Measurements from ENCODE around the gene ODC1.
"Not testable (repeated sequence)": the region's sequence is repeated elsewhere in the genome, so short reads cannot be mapped to it uniquely, and the experiment has no call there.

ODC1 gene

GRCh38 chr2:10477443-10478297, 29.5 kb upstream of the ODC1 start:
- peak in 1 of 2 experiments; percentile 13 for DNase-seq

GRCh38 chr2:10476723-10477442, 28.8 kb upstream of the ODC1 start:
- DNase-seq, result no peak

- no peak for DNase-seq
Observed at GRCh38 chr2:10475811-10476660, 27.9 kb upstream of the ODC1 start.

DNA sequence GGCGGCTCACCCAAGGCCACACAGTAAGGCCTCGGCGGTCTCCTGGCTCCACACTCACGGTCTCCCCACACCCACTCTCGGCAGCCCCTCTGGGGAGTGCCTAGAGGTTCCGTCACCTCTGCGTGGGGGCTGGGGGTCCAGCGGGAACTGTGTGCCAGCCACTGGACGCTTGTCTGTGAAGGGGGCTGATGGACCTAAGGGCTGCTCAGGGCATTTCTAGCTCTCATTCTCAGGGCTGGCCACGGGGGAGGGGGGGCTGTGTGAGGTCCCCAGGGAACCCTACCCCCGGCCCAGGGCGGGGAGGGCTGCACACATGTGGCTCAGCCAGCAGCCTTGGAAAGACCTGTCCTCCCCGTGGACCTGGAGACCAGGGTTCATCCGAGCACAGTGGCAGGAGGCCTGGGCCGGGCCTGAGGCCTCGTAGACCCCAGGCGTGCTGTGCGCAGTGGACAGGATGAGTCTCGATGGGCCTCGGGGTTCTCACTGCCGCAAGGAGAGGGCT, 27.1 kb upstream of the ODC1 start:
- no peak for DNase-seq

DNA sequence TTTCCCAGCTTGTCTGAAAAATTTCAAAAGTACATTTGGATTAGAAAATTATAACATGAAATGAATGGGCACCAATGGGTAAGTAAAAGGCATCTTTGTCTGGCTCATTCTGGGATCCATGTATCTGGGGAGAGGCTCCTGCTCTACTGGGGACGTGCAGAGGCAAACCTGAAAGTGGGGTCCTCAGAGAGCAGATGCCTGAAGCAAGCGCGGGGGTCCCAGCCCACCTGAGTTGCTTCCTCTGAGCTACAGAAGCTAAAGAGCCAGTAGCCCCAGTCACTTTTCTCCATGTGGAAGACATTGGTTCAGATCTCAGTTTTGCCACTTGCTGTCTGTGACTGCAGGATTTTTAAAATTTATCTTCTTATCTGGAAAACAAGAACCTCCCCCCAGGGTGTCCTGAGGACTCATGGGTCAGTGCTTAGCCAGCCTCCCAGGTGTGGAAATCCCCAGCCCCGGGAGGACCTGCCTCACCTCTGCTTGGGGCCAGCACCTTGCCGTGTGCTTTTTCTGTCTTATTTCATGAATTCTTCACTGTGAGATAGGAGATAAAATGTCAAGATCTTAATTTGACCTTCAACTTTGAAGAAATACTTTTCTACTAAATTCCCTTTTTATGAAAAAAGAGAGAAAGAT, 25.1 kb upstream of the ODC1 start:
- no peak for DNase-seq

GRCh38 chr2:10471955-10472354, 23.8 kb upstream of the ODC1 start:
- no peak for DNase-seq

GRCh38 chr2:10471046-10471571, 23.0 kb upstream of the ODC1 start:
- DNase-seq, result no peak

GRCh38 chr2:10469955-10470608, 22.0 kb upstream of the ODC1 start:
- no peak for DNase-seq

DNA sequence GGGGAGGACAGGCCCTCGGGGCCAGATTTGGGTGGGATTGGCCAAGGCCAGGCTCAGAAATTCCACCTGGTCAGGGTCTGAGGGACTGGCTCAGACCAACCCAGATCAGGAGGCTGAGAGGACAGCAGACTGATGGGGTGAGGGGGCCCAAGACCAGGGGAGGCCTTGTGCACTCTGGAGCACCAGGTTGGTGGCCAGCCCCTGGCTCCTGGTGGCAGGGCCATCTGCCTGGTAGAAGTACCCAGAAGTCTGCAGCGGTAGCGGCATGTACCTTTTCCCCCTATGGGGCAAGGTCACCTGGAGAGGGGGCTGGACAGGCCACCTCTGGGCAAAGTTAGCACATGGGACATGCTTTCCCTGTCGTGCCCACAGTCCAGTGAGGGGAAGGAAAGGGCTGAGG, 21.2 kb upstream of the ODC1 start:
- no peak for DNase-seq

DNA sequence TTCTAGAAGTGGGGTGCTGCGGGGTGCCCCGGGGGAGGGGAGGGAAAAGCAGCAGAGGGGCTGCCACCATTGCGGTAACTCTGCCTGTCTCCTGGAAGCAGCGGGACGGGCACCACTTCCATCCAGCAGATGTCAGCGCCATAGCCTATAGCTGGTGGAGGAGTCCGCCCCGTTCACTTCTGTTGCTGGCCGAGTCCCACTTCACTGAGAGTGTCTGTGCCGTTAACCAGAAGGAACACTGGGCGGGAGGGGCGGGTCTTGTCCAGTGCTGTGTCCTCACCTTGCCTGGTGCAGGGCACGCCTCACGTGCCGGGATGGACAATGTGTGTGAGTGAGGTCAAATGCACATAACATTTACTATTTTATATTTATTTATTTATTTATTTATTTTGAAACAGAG, 19.3 kb upstream of the ODC1 start:
- DNase-seq, result no peak

- DNase-seq, result no peak
Observed at GRCh38 chr2:10466801-10467200, 18.7 kb upstream of the ODC1 start.

- DNase-seq, result no peak
Observed at GRCh38 chr2:10465910-10466309, 17.8 kb upstream of the ODC1 start.

DNA sequence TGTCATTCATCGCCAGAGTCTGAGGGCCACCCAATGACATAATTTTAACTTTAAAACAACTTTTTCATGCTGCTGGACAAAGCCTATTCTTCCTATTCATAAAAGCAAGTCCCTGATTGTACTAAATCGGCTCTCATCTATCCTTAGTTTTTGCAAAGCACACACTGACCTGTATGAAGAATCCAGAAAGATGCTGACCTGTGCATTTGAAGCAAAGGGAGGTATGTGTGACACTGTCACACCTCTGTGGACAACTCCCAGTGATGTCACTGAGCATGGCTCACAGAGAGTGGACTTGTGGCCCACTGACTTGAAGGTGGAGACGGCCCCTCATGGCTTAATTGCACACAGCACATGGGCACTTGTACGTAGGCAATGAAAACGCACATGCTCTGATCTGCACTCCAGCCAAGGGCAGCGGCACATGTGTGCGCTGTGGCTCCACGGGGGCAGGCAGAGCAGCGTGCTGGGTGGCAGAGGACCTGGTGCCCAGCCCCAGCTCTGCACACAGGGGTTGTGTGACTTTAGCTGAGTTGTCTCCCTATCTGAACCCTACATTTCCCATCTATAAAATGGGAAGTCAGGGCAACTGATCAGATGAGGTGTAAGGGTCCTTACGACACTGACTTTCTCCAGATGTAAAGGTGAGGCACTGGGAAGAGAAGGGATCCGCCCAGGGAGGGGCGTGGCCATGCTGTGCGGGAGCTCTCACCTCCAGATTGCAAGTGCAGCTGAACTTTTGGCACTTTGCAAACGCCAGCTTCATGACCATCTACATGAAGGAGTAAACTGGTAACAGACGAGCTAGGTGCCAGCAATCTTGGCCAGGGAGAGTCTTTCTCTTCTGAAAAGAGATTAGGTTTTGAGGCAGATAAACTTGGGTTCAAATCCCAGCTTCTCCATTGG, 14.3 kb upstream of the ODC1 start:
- DNase-seq, result no peak

DNA sequence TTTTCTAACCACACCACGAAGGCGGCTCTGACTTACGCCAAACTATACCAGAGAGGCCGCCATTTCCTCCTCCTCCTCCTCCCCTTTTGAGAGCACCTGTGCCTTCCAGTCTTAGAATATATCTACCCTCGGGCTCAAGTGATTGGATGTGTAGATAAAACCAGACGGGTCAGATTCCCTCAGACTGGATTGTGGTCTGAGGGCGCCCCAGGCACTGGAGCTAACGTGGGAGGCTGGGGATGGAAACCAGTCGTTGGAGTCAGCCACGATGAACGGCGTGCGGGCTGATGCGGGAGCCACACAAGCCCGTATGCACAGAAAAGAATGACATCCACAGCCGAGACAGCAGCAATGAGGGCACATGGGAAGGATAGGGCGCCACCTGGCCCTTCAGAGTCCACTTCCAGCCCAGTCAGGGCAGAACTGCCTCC, 12.3 kb upstream of the ODC1 start:
- no peak for DNase-seq

DNA sequence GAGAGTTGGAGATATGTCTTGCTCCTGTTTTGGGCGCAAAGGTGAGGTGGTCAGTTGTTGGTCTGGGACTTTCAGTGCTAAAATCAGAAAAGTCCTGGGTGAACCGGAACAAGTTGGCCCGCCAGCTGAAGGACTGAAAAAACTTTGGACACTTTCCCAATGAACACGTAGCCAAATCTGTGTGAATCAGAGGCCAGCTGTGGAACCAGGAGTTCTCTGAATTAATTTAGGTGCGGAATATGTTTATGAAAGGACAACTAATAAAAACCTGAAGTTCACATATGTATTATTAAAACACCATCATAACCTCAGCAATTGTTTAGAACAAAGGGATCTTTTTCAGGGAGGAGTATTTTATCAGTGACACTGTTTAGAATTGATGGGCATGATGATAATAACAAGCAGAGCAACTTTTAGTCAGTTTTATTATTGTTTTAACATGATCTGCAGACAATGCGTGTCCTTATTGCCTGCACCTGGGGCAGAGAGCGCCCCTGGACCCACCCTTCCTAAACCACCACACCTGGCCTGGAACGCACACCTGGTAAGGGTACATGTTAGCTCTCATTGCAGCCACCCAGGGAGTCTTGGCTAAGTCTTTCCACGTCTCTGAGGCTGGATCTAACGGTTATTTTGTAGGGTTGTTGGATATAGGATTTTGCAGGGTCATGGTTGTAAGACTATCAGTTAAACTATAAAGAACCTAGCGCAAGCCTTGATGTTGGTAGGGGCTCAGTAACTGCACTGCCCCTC, 9.9 kb upstream of the ODC1 start:
- no peak for DNase-seq

GRCh38 chr2:10457195-10457594, 9.1 kb upstream of the ODC1 start:
- not testable (repeated sequence) for DNase-seq

DNA sequence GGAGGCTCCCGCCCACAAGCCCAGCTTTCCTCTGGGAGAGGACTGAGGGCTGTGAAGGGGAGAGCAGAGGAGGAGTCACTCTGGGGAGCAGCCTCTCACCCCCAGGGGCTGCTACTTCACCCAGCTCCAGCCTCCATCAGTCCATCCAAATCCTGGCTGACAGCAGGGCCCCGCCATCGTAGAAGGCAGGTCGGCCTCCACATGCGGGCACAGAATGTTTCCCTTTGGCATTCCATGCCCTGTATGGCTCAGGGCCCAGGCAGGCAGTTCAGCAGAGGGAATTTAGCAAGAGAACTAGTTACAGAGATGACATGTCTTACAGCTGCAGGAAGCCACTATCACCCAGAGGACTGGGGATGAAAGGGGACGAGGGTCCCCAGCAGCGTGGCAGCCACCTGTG, 6.4 kb upstream of the ODC1 start:
- no peak for DNase-seq

- no peak for DNase-seq
Observed at GRCh38 chr2:10453905-10454298, 5.8 kb upstream of the ODC1 start.

- no peak for DNase-seq
Observed at GRCh38 chr2:10452956-10453904, 5.1 kb upstream of the ODC1 start.

Measured in Kasumi-1 (cell line).